Stimulated activated CD4-positive, alpha-beta T cell treated with anti-CD3 and anti-CD28 coated beads, Interleukin-2, amount 100 ng/mL, for 4 hours (primary cell): ENCODE data around the gene WDR45.
"Not testable (repeated sequence)": the region's sequence is repeated elsewhere in the genome, so short reads cannot be mapped to it uniquely, and the experiment has no call there.

ENCODE experiments used
- DNase-seq: peaks from one replicate; pipeline ENCODE4 v3.0.0-alpha.2; 2020; ENCODE audit warnings: low read depth

The WDR45 gene

DNA sequence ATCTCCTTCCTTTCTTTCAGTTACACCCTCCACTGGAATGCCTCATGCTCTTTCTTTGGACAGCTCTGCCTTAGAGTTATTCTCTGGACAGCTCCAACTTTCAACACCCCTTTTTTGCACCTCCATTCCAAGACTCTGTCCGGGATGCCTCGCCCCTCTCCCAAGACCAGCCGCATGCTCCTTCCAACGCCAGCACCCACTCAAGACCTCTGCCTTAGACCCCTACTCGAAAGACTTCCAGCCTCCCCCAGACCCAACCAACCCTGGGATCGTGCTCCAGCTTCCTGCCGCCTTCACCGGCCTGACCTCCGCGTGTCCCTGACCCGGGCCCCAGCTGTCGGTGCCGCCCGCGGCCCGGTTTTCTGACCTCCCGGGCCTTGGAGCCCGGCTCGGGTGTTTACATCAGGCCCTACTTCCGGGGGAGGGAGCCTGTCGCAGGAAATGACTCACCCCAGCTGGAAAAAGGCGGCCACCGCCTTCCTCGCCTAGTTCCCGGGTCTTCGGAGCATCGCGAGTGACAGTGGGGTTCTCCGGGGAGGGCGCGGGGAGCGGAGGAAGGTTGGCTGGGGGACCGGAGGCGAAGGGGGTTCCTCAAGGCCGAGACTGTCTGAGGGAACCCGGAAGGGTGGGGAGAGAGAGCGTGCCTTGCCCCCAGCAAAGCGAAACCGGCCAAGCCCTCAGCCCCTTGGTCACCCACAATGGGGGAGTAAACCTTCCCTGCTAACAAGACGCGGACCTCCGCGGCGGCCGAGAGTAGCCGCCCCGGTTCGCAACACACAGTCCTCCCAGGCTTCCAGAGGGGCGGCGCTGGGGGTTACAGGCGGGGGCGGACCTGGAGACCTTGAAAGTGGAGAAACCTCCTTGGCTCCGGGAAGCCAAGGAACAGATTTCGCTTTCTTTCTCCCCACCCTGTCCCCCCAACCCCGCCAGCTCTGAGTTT, at the start of gene WDR45:
Gene WDR45, minus strand, starts transcription at position 399 of the 940 bp plus-strand sequence. CDS start 1,792 bp downstream, outside the sequence.
- peak; percentile 53 for DNase-seq

DNA sequence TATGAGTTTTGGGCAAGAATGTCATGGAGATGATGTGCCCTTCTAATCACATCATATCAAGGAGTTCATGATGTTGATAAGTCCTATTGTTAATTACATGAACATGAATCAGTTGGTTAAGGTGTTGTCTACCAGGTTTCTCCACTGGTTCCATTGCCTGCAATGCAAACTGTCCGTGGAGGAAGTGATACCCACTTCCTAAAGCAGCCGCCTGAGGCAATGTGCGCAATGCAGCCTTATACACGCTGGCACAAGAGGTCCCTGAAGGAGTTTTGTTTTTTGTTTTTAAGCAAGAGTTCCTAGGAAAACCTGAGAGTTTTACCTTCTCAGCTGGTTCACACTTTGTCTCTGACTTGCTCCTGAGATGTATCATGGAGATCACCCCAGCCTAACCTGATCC, 49.7 kb upstream of the WDR45 start:
- no peak for DNase-seq

DNA sequence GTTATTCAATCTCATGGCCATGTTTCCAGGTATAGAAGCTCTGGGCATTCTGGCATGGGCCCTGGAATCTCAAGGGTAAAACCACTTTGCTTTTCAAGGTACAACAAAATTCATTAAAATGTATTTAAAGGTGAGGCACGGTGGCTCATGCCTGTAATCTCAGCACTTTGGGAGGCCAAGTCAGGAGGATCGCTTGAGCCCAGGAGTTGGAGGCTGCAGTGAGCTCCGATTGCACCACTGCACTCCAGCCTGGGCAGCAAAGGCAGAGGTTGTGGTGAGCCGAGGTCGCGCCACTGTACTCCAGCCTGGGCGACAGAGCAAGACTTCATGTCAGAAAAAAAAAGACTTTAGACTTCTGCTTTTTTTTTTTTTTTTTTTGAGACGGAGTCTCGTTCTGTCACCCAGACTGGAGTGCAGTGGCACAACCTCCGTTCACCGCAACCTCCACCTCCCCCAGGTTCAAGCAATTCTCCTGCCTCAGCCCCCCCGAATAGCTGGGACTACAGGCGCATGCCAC, 48.1 kb upstream of the WDR45 start:
- DNase-seq = not testable (repeated sequence)

DNA sequence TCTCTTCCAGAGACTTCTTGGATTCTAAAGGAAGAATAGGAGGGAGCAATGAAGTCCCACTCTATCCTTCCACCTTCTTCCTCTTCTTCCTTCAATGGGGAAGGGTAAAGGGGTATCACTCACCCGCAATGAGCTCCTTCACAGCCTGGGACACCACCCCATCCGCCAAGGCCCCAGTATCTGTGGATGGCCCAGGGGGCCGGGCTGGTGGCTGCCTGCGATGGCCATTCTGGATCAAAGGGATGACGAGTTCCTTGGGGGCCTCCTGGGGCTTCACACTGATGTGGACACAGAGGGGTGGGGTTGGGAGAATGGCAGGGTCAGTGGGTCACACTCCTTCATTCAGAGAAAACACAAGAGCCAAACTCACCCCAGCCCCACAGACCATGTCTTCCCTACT, 42.8 kb upstream of the WDR45 start:
- no peak for DNase-seq

DNA sequence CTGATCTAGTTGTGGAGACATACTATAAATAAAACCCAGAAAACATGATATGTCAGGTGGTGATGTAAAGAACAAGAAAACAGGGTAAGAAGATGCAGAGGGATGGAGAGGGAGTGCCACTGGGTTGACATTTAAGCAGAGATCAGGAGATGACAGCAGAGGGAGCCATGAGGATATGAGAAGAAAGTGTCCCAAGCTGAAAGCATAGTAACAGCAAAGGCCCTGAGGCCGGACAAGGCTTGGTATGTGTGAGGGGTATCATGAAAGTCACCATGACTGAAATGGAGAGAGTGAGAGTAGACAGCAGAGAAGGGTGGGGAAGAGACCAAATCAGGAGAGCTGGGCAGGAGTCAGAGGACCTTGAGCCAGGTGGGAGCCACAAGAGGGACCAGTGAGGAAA, 40.4 kb upstream of the WDR45 start:
- no peak for DNase-seq

DNA sequence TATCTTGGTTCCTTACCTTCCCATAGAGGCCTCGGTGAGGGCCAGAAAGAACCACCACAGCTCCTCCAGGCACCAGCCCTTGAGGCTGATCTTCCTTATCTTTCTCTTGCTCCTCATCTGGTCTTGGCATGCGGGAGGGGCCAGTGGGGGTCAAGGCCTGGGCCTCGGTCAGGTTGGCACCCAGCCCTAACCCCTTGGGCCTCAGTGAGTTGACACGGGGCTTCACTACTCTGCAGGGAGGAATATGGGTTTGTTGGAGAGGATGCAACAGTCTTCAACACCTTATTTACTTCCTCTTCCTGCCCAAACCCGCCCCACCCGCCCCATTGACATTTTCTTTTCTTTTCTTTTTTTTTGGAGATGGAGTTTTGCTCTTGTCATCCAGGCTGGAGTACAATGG, 37.9 kb upstream of the WDR45 start:
- no peak for DNase-seq

DNA sequence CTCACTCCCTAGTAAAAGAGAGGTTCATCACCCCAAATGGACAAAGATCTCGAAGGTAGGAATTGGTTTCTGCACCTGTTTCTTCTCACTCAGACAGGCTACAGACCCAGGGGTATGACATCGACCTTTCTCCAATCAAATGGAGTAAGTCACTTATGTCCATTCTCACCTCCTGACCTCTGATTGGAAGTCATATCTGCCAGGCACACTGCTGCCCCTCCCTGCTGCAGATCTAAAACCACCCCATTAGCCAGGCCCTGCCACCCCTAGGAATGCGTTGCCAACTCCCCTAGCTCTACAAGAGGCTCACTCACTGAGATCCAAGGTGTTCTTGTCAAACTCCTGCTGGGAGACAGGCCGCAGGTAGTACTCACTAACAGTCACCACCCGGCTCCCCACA, 37.0 kb upstream of the WDR45 start:
- no peak for DNase-seq

DNA sequence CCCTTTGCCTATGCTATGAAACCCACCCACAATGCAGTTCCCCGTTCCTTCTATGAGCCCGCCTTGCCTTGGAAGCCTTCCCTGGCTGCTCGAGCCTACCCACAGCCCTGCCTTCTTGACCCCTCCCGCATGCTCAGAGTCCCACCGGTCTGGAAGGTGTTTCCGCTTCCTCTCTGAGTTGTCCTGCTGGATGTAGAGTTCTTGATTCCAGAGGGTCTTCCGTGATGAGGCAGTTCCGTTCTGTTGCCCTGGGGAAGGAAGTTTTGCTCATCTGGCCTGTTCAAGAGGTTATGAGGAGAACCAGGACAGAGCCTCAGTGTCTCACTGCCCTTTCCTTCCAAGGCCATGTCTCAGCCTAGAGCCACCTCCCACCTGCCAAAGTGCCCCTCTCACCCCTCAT, 36.4 kb upstream of the WDR45 start:
- no peak for DNase-seq

DNA sequence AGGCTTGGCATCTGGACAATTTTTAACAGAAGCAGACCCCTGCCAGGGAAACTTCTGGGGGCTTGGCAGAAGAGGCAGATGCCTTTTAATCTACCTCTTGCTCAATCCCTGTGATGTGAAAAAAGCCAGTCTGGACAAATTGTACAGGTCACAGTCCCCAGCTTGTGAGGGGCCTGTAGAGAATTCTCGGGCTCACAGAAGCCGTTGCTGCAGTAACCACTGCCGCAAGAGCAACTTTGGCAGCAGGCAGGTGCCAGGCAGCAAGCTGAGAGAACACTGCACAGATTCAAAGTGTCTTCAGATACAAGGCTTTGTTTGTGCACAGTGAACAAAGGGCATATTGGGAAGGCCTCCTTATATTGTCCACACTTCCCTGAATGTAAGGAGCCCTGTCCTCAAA, 32.1 kb upstream of the WDR45 start:
- DNase-seq = no peak

DNA sequence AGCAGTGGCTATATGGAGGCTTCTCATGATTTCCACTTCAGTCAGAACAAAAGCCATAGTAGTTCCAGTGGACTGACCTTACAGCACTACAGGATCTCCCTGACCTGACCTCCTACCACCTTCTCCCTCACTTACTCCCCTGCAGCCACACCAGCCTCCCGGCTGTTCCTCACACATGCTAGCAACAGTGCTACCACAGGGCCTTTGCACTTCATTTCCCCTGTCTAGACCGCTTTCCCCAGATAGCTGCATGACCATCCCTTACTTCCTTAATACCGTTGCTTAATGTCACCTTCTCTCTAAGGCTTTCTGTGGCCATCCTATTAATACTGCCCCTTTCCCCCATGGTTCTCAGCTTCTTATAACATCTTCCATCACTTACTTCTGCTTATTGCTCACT, 30.7 kb upstream of the WDR45 start:
- no peak for DNase-seq

DNA sequence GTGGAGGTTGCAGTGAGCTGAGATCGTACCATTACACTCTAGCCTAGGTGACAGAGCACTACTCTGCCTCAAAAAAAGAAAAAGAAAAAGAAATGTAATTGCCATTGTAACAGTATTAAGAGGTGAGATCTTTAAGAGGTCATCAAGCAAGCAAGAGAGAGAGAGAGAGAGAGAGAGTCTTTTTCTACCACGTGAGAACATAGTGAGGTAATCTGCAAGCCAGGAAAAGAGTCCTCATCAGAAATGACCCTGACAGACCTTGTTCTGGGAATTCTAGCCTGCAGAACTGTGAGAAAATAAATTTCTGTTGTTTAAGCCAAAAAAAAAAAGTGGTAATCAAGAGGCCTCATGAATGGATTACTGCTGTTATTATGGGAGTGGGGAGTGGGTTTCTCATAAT, 29.0 kb upstream of the WDR45 start:
- no peak for DNase-seq

DNA sequence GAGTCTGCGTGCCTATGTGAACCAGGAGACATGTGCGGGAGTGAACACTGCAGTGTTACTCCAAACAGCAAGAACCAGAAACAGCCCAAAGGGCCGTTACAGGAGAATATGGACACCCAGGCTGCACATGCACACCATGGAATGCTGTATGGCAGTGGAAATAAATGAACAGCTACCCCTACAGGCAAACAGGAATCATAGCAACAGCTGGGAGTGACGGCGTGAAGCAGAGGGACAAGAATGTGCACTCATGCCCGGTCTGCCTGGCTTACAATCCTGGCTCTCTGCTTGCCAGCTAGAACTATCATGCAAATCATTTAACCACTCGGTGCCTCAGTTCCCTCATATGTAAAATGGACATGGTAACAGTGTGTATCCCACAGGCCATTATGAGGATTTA, 27.2 kb upstream of the WDR45 start:
- DNase-seq = no peak

DNA sequence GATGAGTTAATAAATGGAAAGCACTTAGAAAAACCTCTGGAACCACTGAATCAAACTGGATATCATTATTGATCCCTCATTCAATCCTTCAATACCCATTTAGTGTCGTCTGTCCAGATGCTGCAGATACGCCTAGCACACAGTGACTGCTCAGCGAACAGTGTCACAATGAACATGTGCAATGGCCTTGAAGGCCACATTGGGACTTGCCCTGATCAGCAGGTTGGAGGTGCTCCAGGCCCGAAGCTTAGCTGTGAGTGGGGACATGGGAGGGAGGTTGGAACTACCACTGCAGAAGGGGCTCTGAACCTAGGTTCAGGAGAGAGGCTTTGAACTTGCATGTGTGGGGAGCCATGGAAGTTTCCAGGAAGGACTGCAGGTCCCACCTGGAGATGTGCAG, 26.6 kb upstream of the WDR45 start:
- DNase-seq = no peak

DNA sequence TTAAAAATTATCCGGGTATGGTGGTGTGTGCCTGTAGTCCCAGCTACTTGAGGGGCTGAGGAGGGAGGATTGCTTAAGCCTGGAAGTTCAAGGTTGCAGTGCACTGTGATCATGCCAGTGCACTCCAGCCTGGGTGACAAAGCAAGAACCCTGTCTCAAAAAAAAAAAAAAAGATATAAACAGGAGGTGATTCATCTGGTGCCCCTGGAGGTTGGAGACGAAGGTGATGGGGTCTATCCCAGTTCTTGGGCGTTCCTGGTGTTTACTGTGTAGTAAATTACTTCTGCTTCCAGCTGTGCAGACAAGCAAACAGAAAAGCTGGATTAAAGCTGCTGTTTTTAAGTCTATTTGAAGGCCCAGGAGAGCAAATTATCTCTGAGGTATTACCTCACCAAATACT, 23.9 kb upstream of the WDR45 start:
- DNase-seq = no peak

DNA sequence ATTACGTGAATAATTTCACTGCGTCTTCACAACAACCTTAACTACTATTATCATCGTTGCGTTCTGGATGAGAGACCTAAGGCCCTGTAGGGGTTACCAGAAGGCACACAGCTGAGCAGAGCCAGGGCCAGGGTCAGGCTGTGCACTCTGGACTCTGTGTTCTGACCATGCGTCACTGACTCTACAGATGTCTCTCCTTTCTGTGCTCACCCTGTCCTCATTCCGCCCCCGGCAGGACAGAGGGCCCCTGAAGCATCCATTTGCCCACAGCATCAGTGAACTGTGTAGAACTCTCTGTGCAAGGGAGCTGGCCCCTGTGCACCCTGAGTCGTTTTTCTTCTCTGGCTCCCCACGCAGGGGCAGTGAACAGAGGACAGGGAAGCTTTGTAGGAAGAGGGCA, 22.5 kb upstream of the WDR45 start:
- DNase-seq = no peak

DNA sequence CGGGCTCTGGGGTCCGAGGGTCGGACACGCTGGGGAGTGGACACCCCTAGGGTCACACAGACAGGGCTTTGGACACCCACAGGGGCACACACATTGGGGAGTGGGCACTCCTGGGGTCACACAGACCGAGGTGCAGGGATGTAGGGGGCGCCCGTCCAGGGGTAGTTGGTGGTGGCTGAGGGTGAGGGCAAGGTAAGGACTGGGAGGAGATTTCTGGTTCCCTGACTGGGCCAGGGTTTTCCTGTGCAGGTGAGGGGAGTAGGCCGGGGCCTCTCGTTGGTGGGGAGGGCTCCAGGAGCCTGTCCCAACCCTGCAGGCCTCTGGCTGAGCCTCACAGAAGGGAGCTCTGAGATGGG, 21.9 kb upstream of the WDR45 start:
- no peak for DNase-seq

DNA sequence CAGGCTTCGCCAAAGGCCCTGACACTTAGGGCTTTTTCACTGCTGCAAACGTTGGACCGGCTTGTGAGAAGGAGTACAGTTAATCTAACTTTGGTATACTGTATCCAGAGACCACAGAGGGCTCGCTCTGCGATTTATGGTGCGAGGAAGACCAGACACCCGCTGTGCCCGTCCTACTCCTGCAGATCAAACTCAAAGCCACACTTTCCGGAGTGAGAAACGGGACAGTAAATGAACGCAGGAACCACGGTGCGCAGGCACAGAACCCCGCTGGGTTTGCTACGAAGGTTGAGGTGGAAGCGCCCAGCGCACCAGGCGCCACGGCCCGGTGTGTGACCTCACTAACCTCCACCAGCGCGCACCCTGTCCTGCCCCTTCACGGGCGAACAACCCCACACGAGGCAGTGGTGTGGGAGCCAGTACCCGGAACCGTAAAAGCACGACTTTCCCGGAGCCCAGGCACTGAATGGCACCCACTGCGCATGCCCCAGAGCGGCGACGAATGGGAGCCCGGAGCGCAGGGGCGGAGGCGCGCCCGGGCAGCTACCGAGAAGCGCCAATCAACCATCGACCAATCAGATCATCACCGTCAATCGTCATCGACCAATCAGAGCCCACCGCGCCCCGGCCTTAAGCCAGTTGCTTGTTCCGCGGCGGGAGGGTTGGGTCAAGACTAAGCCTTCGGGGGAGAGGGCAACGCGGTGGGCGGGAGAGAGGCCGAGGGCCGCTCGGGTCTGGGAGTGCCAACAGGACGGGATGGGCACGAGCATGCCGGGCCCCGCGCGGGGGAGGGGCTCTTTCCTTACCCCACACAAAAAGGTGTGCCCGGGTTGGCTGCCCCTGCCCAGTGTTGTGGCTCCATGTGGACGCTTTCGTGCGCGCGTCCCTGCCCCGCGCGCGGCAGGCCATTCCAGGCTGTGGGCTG, 21.3 kb upstream of the WDR45 start:
- DNase-seq = peak; percentile 81

DNA sequence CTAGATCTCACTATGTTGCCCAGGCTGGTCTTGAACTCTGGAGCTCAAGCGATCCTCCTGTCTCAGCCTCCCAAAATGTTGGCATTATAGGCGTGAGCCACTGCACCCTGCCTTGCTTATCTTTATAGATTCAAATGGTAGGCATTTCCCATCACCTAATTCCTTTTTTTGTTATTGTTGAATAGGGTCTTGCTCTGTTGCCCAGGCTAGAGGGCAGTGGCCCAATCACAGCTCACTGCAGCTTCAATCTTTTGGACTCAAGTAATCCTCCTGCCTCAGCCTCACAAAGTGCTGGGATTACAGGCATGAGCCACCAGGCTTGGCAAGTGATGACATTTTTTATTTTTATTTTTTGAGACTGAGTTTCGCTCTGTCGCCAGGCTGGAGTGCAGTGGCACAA, 16.7 kb upstream of the WDR45 start:
- no peak for DNase-seq

DNA sequence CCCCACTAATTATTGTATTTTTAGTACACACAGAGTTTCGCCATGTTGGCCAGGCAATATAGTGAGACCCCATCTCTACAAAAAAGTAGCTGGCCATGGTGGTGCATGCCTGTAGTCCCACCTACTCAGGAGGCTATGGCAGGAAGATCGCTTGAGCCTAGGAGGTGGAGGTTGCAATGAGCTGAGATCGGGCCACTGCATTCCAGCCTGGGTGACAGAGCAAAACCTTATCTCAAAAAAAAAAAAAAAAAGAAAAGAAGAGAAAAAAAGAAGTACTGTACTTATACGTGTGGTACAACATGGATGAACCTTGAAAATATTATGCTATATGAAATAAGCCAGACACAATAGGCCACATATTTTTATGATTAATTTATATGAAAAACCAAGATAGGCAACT, 9.9 kb upstream of the WDR45 start:
- no peak for DNase-seq

DNA sequence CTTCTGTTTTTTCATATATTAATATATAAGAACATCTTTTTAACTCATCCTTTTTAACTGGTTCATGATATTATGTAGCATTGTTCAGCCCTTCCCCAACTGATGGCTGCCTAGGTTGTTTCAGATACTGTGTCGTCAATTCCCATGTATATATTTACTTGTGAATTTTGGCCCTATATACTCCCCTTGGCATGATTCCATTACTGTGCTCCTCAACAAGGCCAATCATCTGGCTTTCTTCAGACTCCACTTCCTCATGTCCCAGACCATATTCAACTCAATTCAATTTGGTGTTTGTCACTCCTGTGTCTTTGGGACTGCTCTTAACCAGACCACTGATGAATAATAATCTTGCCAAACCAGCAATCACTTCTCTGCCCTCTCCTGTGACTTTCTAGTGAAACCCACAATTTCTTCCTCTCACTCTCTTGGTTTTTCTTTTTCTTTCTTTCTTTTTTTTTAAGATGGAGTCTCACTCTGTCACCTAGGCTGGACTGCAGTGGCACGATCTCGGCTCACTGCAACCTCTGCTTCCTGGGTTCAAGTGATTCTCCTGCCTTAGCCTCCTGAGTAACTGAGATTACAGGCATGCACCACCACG, 2.7 kb upstream of the WDR45 start:
- no peak for DNase-seq

DNA sequence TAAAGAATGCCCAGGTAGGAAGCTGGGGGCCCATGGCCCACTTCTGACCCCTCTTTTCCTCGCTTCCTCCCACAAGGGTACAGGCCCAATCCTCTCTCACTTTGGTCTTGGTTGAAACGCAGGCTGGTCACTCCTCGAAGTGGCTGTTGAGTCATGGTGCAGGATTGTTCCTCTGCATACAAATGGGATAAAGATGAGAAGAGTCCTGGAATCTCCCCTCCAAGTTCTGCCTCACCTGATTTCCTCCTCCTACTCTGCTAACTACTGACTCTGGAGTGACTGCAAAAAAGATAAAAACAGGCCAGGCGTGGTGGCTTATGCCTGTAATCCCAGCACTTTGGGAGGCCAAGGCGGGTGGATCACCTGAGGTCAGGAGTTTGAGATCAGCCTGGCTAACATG, 1.7 kb downstream of the WDR45 start:
- DNase-seq = no peak

DNA sequence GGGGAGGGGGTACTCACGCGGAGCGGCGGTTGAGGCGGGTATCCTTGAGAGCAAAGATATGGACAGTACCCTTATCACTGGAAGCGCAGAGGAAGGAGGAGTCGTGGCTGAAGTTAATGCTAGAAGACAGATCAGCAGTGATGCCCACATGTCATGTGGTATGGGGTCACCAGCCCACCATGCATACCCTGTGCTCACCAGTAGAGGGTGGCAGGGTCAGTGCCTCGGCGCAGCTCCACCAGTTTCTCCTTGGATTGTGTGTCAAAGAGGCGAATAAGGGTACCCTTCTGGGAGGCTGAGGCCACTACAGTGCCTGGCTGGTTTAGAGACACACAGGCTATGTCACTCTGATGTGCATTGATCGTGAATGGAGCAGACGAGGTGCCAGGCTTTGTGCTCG, 4.3 kb downstream of the WDR45 start:
- DNase-seq = no peak
